VCaP (cell line): Measurements from ENCODE around the gene STARD10.
A peak's percentile ranks its signal among the peaks of the same experiment; 100 is the strongest.

Source experiments
- H3K27ac ChIP-seq: fragments of 450-650 bp; 2 replicates; pipeline ENCODE4 v1.5.1; 2017
- CTCF ChIP-seq: fragments of 450-650 bp; conservative IDR thresholded peaks from 2 replicates; pipeline ENCODE4 v1.5.1; 2017; ENCODE audit warnings: mild to moderate bottlenecking, moderate library complexity

STARD10 gene

GRCh38 chr11:72793425-72794367 lies at the start of gene STARD10:
STARD10 (minus strand) TSS chr11:72794047; CDS start chr11:72781181, 12,866 bp downstream.
- H3K27ac ChIP-seq: peak within 1 kb of the TSS; percentile 89
- peak; percentile 99 for TF ChIP-seq CTCF

GRCh38 chr11:72842653-72843330 lies 48.9 kb upstream of the STARD10 start:
- TF ChIP-seq CTCF: no peak
- no peak overlapping the region for H3K27ac ChIP-seq

- H3K27ac ChIP-seq: no peak overlapping the region
- no peak for TF ChIP-seq CTCF
Measured at GRCh38 chr11:72842126-72842525, 48.3 kb upstream of the STARD10 start.

- no peak overlapping the region for H3K27ac ChIP-seq
- no peak for TF ChIP-seq CTCF
Measured at GRCh38 chr11:72841397-72841796, 47.5 kb upstream of the STARD10 start.

- TF ChIP-seq CTCF: no peak
- H3K27ac ChIP-seq: no peak overlapping the region
Measured at GRCh38 chr11:72840780-72841179, 46.9 kb upstream of the STARD10 start.

GRCh38 chr11:72838691-72839305 lies 45.0 kb upstream of the STARD10 start:
- H3K27ac ChIP-seq: no peak overlapping the region
- no peak for TF ChIP-seq CTCF

- TF ChIP-seq CTCF: no peak
- no peak overlapping the region for H3K27ac ChIP-seq
Measured at GRCh38 chr11:72836111-72836510, 42.3 kb upstream of the STARD10 start.
